Measurements from ENCODE around the gene EDN1.

DNA sequence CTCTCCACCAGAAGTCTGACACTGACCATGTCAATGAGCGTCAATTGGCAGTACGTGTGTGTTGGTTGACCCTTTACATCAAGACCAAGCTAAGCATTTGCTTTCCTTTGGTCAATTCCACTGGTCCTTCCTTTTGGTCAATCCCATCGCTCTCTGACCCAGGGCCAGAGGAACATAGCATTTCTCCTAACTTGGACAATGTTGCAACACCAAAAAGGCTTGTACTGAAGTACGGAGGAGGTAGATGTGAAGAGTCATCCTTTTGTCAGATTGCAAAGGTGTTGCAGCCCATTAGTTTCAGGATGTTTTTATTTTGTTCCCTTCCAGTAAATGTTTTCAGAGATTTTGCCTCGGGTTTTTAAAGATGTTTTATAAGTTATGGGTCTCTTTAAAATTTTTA lies 24.6 kb downstream of the EDN1 start:
- no peak for TF ChIP-seq TCF7 (IDR thresholded peaks at IDR 0.05; ENCODE audit: low read depth)
- no peak for TF ChIP-seq THAP7 (CRISPR knock-in tag; IDR thresholded peaks at IDR 0.05)
- no peak for TF ChIP-seq ARNT2 (CRISPR knock-in tag; IDR thresholded peaks at IDR 0.05; ENCODE audit: low read depth)
- no peak for TF ChIP-seq PAX8 (CRISPR knock-in tag; IDR thresholded peaks at IDR 0.05; ENCODE audit: borderline replicate concordance)
- TF ChIP-seq ZNF678 (CRISPR knock-in tag; IDR thresholded peaks at IDR 0.05) = no peak
- no peak for TF ChIP-seq GABPB1 (CRISPR knock-in tag; IDR thresholded peaks at IDR 0.05)
- no peak for TF ChIP-seq POLR2A (IDR thresholded peaks at IDR 0.05; ENCODE audit: insufficient read depth in 1 of 2, low read depth in 2 of 2, low read length in 2 of 2)
- no peak for TF ChIP-seq IKZF4 (CRISPR knock-in tag; IDR thresholded peaks at IDR 0.05; ENCODE audit: borderline replicate concordance, low read depth, not compliant biosample characterization)
- no peak for TF ChIP-seq KAT8 (CRISPR knock-in tag; IDR thresholded peaks at IDR 0.05)
